Measurements from ENCODE around the gene SPRYD3.

SPRYD3 gene

GRCh38 chr12:53054112-53054878, 24.9 kb downstream of the SPRYD3 start:
- TF ChIP-seq POLR2AphosphoS5 (IDR thresholded peaks at IDR 0.05; ENCODE audit: low read depth, low read length), result no peak; the same call in 1 of the 2 replicates

- TF ChIP-seq SIN3A (IDR thresholded peaks at IDR 0.05; ENCODE audit: borderline replicate concordance, insufficient read depth, low read length) (no peak), TAF1 (IDR thresholded peaks at IDR 0.05; ENCODE audit: borderline replicate concordance, insufficient read depth, low read length) (no peak), FOXP2 (optimal IDR thresholded peaks at IDR 0.05; ENCODE audit: borderline replicate concordance, extremely low read depth, extremely low read length, insufficient read depth) (no peak), POLR2AphosphoS5 (IDR thresholded peaks at IDR 0.05; ENCODE audit: low read depth, low read length) (no peak), REST (IDR thresholded peaks at IDR 0.05; ENCODE audit: insufficient read depth in 1 of 2, low read depth in 2 of 2, low read length in 2 of 2) (no peak)
Observed at GRCh38 chr12:53053218-53054111, 25.7 kb downstream of the SPRYD3 start.

DNA sequence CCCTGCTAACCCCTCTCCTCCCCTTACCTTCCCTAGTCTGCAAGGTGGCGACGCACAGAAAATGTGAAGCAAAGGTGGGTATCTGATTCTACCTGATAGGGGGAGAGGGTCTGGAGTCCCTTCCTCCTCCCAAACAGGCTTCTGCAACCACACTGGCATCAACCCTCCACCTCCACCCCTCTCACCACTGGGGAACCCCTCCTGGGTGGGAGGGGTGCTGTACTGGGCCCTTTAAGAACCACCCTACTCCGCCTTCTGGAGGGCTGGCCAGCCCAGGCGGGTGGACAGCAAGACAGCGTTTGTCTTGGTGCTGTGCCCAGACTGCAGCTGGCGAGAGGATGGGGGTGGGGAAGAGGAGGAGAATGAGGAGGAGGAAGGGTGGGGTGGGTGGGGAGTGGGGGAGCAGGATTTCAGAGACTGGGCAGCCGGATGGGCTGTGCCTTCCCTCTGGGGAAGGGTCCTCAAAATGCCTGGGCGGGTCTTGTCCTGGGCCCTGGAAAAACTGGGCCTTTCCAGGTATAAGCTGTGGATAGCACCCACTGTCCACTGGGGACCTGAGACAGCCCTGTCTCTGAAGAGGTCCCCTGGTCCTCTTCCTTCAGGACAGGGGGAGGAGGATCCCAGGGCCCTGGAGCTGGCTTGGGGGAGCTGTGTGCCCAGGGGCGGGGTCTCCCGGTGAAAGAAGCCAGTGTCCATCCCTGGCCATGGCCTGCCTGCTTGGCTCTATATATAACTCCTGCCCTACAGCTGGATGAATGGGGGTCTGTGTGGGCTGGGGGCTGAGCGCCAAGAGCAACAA, 26.6 kb downstream of the SPRYD3 start:
- TF ChIP-seq FOXP2 (optimal IDR thresholded peaks at IDR 0.05; ENCODE audit: borderline replicate concordance, extremely low read depth, extremely low read length, insufficient read depth) (no peak), POLR2AphosphoS5 (IDR thresholded peaks at IDR 0.05; ENCODE audit: low read depth, low read length) (no peak; the same call in 1 of the 2 replicates), REST (IDR thresholded peaks at IDR 0.05; ENCODE audit: insufficient read depth in 1 of 2, low read depth in 2 of 2, low read length in 2 of 2) (0 out of 4 replicates have a peak, but pooled peaks of 1 of the 2 experiments have one; percentile 47), TAF1 (IDR thresholded peaks at IDR 0.05; ENCODE audit: borderline replicate concordance, insufficient read depth, low read length) (no peak), SIN3A (IDR thresholded peaks at IDR 0.05; ENCODE audit: borderline replicate concordance, insufficient read depth, low read length) (no peak)

GRCh38 chr12:53051881-53052412, 27.2 kb downstream of the SPRYD3 start:
- no peak for TF ChIP-seq SIN3A (IDR thresholded peaks at IDR 0.05; ENCODE audit: borderline replicate concordance, insufficient read depth, low read length)
- no peak for TF ChIP-seq TAF1 (IDR thresholded peaks at IDR 0.05; ENCODE audit: borderline replicate concordance, insufficient read depth, low read length)
- TF ChIP-seq REST (IDR thresholded peaks at IDR 0.05; ENCODE audit: insufficient read depth in 1 of 2, low read depth in 2 of 2, low read length in 2 of 2), result no peak
- no peak for TF ChIP-seq POLR2AphosphoS5 (IDR thresholded peaks at IDR 0.05; ENCODE audit: low read depth, low read length)
- no peak for TF ChIP-seq FOXP2 (optimal IDR thresholded peaks at IDR 0.05; ENCODE audit: borderline replicate concordance, extremely low read depth, extremely low read length, insufficient read depth)
